ENCODE data around the gene HMG20B. TPM values are rescaled to one million over a fixed set of nuclear protein-coding genes. Genes with fewer than 3 reads are reported as not detected.
"Not testable (repeated sequence)": the region's sequence is repeated elsewhere in the genome, so short reads cannot be mapped to it uniquely, and the experiment has no call there.

The HMG20B gene
- total RNA-seq, 1 experiment from 2014 or later = 33.9 TPM

GRCh38 chr19:3580156-3580934 lies 7.6 kb downstream of the HMG20B start:
- no peak for DNase-seq
- ChIA-PET POLR2A (no interaction called here), CTCF (no interaction called here)
- no peak for TF ChIP-seq CTCF (IDR thresholded peaks at IDR 0.05; ENCODE audit: insufficient read depth in 1 of 2, low read depth in 1 of 2, low read length in 1 of 2, severe bottlenecking in 1 of 2, unreplicated experiment in 1 of 2)
- Mint-ChIP-seq H3K4me1 (ENCODE audit: low read depth, unreplicated experiment) (no peaks in the 10 kb centered on the region), H3K9me3 (ENCODE audit: unreplicated experiment) (no peaks in the 10 kb centered on the region), H3K27ac (ENCODE audit: unreplicated experiment) (no peak overlapping the region), H3K36me3 (ENCODE audit: insufficient read depth, unreplicated experiment) (no peaks in the 10 kb centered on the region), H3K27me3 (ENCODE audit: insufficient read depth, unreplicated experiment) (peaks cover 3% of the 10 kb centered on the region), H3K4me3 (ENCODE audit: unreplicated experiment) (no peak overlapping the region)
- H3K36me3 ChIP-seq (ENCODE audit: control insufficient read depth, insufficient read depth, low read length) = no peaks in the 10 kb centered on the region
- intact Hi-C loops (cut with micrococcal nuclease; ENCODE audit: unreplicated experiment) = no loop called here
- no TSS peak for BruUV-seq (replicated peaks)
- H3K9me3 ChIP-seq = no peaks in the 10 kb centered on the region
- no peaks in the 10 kb centered on the region for H3K27me3 ChIP-seq (replicated peaks; ENCODE audit: control insufficient read depth, insufficient read depth, low read length)
- H3K4me1 ChIP-seq = no peaks in the 10 kb centered on the region
- no peak overlapping the region for H3K4me3 ChIP-seq (ENCODE audit: low read depth, low read length)

GRCh38 chr19:3581792-3582191 lies 9.0 kb downstream of the HMG20B start:
- H3K36me3 Mint-ChIP-seq (ENCODE audit: insufficient read depth, unreplicated experiment); H3K4me3 ChIP-seq (ENCODE audit: low read depth, low read length); CTCF ChIA-PET; H3K27ac Mint-ChIP-seq (ENCODE audit: unreplicated experiment); H3K4me1 Mint-ChIP-seq (ENCODE audit: low read depth, unreplicated experiment); intact Hi-C loops (cut with micrococcal nuclease; ENCODE audit: unreplicated experiment); H3K27me3 Mint-ChIP-seq (ENCODE audit: insufficient read depth, unreplicated experiment); H3K9me3 ChIP-seq; BruUV-seq (replicated peaks); H3K27me3 ChIP-seq (replicated peaks; ENCODE audit: control insufficient read depth, insufficient read depth, low read length); H3K4me3 Mint-ChIP-seq (ENCODE audit: unreplicated experiment); H3K4me1 ChIP-seq; H3K36me3 ChIP-seq (ENCODE audit: control insufficient read depth, insufficient read depth, low read length); POLR2A ChIA-PET; H3K9me3 Mint-ChIP-seq (ENCODE audit: unreplicated experiment); DNase-seq: not testable (repeated sequence)

- H3K4me3 Mint-ChIP-seq (ENCODE audit: unreplicated experiment) = not testable (repeated sequence)
- CTCF ChIA-PET = interaction anchor here (0.6 kb wide), 1 partner anchor 146 kb away, joined by 6 read pairs; no protein-coding TSS in a partner anchor
Measured at GRCh38 chr19:3584036-3584802, 11.5 kb downstream of the HMG20B start.

More at GRCh38 chr19:3584036-3584802, 11.5 kb downstream of the HMG20B start:
- H3K36me3 Mint-ChIP-seq (ENCODE audit: insufficient read depth, unreplicated experiment); H3K9me3 Mint-ChIP-seq (ENCODE audit: unreplicated experiment); H3K36me3 ChIP-seq (ENCODE audit: control insufficient read depth, insufficient read depth, low read length); H3K27ac Mint-ChIP-seq (ENCODE audit: unreplicated experiment); H3K4me3 ChIP-seq (ENCODE audit: low read depth, low read length); H3K9me3 ChIP-seq; H3K4me1 ChIP-seq; DNase-seq; H3K27me3 ChIP-seq (replicated peaks; ENCODE audit: control insufficient read depth, insufficient read depth, low read length); H3K4me1 Mint-ChIP-seq (ENCODE audit: low read depth, unreplicated experiment); POLR2A ChIA-PET; H3K27me3 Mint-ChIP-seq (ENCODE audit: insufficient read depth, unreplicated experiment); BruUV-seq (replicated peaks); intact Hi-C loops (cut with micrococcal nuclease; ENCODE audit: unreplicated experiment): not testable (repeated sequence)

Data from Caco-2 (cell line).